ENCODE results near the gene CYFIP1. TPM values are rescaled to one million over a fixed set of nuclear protein-coding genes. Genes with fewer than 3 reads are reported as not detected.

CYFIP1 gene
- total and polyA plus RNA-seq, 2 of the 8 experiments (the other 6 are each of a cell fraction or from before 2014, with no cell fraction given), result 38.6 to 81.7 TPM

- no peaks in the 10 kb centered on the region for H3K9me3 ChIP-seq (ENCODE audit: insufficient read depth in 2 of 2, low read depth in 1 of 2, low read length in 1 of 2)
- H2AK5ac ChIP-seq (ENCODE audit: low read depth, low read length), result no peak overlapping the region
- H3K4me3 ChIP-seq (ENCODE audit: extremely low read depth in 1 of 4, insufficient read depth in 2 of 4, low read depth in 3 of 4, low read length in 4 of 4), result no peak overlapping the region
- no peak overlapping the region for H3K4me2 ChIP-seq (ENCODE audit: insufficient read depth in 1 of 2, low read depth in 2 of 2, low read length in 2 of 2)
- no peaks in the 10 kb centered on the region for H3K27me3 ChIP-seq (replicated peaks in 1 of 4; ENCODE audit: control insufficient read depth in 3 of 4, extremely low read depth in 1 of 4, insufficient read depth in 3 of 4, low read length in 3 of 4)
- H4K20me1 ChIP-seq (replicated peaks in 1 of 2; ENCODE audit: control insufficient read depth in 1 of 2, insufficient read depth in 2 of 2, low read length in 2 of 2), result no peaks in the 10 kb centered on the region
- no peak overlapping the region for H4K91ac ChIP-seq (replicated peaks; ENCODE audit: insufficient read length, low read length)
- H3K14ac ChIP-seq (ENCODE audit: insufficient read length), result no peak overlapping the region
- no peak overlapping the region for H2BK20ac ChIP-seq (ENCODE audit: low read length)
- H3K23ac ChIP-seq (ENCODE audit: insufficient read length), result no peak overlapping the region
- peaks cover 0 to 3% (median 0%) of the 10 kb centered on the region in 4 experiments; a peak in 1 of 7 replicates for H3K4me1 ChIP-seq (replicated peaks in 1 of 4; ENCODE audit: control insufficient read depth in 3 of 4, insufficient read depth in 4 of 4, low read length in 3 of 4)
- peak; percentile 33 to 45 (median 44); a peak in 3 of 4 replicates for TF ChIP-seq CTCF (IDR thresholded peaks at IDR 0.05; ENCODE audit: control extremely low read depth in 1 of 3, insufficient read depth in 1 of 3, low read depth in 1 of 3, low read length in 3 of 3)
- TF ChIP-seq BRCA1 (IDR thresholded peaks at IDR 0.05; ENCODE audit: low read depth, low read length), result no peak
- no peak for TF ChIP-seq KDM1A (IDR thresholded peaks at IDR 0.05; ENCODE audit: borderline replicate concordance, low read length)
- TF ChIP-seq RAD21 (IDR thresholded peaks at IDR 0.05 in 1 of 2, conservative IDR thresholded peaks at IDR 0.05 in 1 of 2; ENCODE audit: low read depth in 2 of 2, low read length in 2 of 2), result peak; percentile 19 to 42
- TF ChIP-seq CREB1 (IDR thresholded peaks at IDR 0.05), result no peak
- TF ChIP-seq CBX8 (IDR thresholded peaks at IDR 0.05; ENCODE audit: borderline replicate concordance, low read depth, low read length), result no peak
- H2BK15ac ChIP-seq (ENCODE audit: low read length), result no peak overlapping the region
- WGBS, 2 experiments (ENCODE audit: extremely low coverage in 1 of 2, insufficient coverage in 1 of 2, insufficient read length in 1 of 2, insufficient replicate concordance in 2 of 2, low coverage in 1 of 2, low lambda C conversion rate in 2 of 2, missing lambda C conversion rate in 1 of 2), result 73% methylated on average over 1 of the region's 1 CpG; no CpG with 5 or more reads in 1 of the 2 experiments
- DNase-seq (ENCODE audit: low read depth in 1 of 2, low spot score in 2 of 2), result no peak
- FAIRE-seq, result no peak
- no peak overlapping the region for H2BK12ac ChIP-seq (ENCODE audit: low read depth, low read length)
- 0 out of 2 replicates have a peak overlapping the region, but pooled peaks have one; percentile 9 for H2BK5ac ChIP-seq (ENCODE audit: low read depth, low read length)
- H4K5ac ChIP-seq (ENCODE audit: insufficient read length, low read depth, low read length), result no peak overlapping the region
- no peak overlapping the region for H3K56ac ChIP-seq (replicated peaks; ENCODE audit: insufficient read length, low read depth, low read length)
- no peak overlapping the region for H3K27ac ChIP-seq (ENCODE audit: low read depth, low read length)
- POLR2A ChIA-PET (ENCODE audit: partially characterized antibody), result interaction anchor here (1.0 to 1.3 kb wide), 3 partner anchors 8 to 95 kb away, joined by 3 read pairs; partner anchors contain the start of gene NIPA2
- no peak overlapping the region for H2BK120ac ChIP-seq (replicated peaks; ENCODE audit: low read depth, low read length)
- peaks cover 2 to 5% (median 3%) of the 10 kb centered on the region in 4 experiments; a peak in 3 of 8 replicates for H3K36me3 ChIP-seq (ENCODE audit: control insufficient read depth in 2 of 4, insufficient read depth in 4 of 4, low read length in 3 of 4)
- H3K79me2 ChIP-seq (ENCODE audit: control insufficient read depth in 1 of 2, insufficient read depth in 2 of 2, low read length in 2 of 2), result no peaks in the 10 kb centered on the region
- no peak overlapping the region for H3K9ac ChIP-seq (replicated peaks in 1 of 4; ENCODE audit: extremely low read depth in 1 of 4, low read depth in 3 of 4, low read length in 3 of 4)
- H3K79me1 ChIP-seq (ENCODE audit: low read depth, low read length), result no peaks in the 10 kb centered on the region; the same call in 1 of the 2 replicates
- CTCF ChIA-PET (ENCODE audit: partially characterized antibody), result interaction anchor here (0.9 to 2.4 kb wide), 5 partner anchors 10 to 87 kb away, joined by 3 to 9 read pairs (median 4); no protein-coding TSS in a partner anchor
- no peak overlapping the region for H4K8ac ChIP-seq (ENCODE audit: extremely low read depth, insufficient read depth, low read length)
- no peak overlapping the region; the same call in 1 of the 2 replicates for H3K18ac ChIP-seq (ENCODE audit: extremely low read depth, low read length)
- H2AFZ ChIP-seq (ENCODE audit: low read length), result no peak overlapping the region
- no peak overlapping the region for H3K4ac ChIP-seq (replicated peaks; ENCODE audit: insufficient read length, low read depth, low read length)
- H3K23me2 ChIP-seq (ENCODE audit: low read depth, low read length), result no peaks in the 10 kb centered on the region
Measured at GRCh38 chr15:22884344-22884743, 95.8 kb downstream of the CYFIP1 start.

Measured in H1 (cell line).